ENCODE data around the gene MTMR2.

The MTMR2 gene

DNA sequence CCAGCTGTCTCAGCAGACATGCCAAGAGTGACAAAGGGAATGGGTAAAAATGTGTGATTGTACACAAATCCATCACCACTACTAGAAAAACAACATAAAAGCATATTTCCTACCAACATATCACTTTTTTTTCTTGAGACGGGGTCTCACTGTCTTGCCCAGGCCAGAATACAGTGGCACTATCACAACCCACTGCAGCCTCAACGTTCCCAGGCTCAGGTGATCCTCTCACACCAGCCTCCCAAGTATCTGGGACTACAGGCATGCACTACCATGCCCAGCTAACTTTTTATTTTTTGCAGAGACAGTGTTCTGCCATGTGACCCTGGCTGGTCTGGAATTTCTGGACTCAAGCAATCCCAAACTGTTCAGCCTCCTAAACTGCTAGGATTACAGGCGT, 5.2 kb downstream of the MTMR2 start:
- H3K4me3 ChIP-seq (ENCODE audit: low read depth, low read length), result no peak overlapping the region

DNA sequence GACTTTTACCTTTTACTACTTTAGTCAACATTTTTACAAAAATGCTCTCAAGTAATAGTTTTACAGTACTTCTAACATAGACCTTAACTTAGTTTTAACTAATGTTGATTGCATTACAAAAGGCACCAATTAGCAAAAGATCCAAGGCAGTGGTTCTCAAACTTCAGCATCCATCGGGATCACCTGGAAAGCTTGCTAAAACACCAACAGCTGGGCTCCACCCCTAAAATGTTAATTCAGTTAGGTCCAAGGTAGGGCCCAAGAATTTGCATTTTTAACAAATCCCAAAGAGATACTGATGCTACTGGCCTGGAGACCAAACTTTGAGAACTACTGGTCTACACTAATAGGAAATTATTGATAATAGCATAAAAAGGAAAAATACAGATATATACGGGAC, 5.9 kb downstream of the MTMR2 start:
- H3K4me3 ChIP-seq (ENCODE audit: low read depth, low read length), result no peak overlapping the region

DNA sequence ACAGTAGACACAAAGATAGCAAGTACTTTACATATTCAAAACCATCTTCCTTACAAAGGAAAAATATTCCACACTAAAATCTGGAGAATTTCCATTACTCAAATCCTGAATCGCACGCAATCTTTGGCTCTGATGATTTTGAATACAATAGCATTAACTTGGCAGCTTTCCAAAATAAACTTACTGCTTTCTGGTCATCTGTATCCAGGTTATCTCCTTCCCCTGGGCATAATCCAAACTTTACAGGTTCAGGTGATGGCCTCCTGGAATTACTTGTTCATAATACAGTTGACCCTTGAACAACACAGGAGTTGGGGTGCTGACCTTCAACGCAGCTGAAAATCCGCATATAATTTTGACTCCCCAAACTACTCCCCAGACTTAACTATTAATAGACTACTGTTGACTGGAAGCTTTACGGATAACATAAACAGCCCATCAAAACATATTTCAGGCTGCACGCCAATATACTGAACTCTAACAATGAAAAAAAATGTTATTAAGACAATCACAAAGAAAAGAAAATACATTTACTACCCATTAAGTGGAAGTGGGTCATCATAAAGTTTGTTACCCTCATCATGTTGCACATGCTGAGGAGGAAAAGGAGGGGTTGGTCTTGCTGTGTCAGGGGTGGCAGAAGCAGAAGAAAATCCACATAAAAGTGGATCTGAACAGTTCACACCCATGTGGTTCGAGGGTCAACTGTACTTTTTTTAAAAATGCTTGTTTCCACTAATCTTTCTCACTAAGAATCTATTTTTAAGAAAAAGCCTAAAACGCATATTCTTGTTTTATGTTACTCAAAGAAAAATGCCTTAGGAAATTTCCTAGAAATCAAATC, 6.5 kb downstream of the MTMR2 start:
- H3K4me3 ChIP-seq (ENCODE audit: low read depth, low read length), result no peak overlapping the region

DNA sequence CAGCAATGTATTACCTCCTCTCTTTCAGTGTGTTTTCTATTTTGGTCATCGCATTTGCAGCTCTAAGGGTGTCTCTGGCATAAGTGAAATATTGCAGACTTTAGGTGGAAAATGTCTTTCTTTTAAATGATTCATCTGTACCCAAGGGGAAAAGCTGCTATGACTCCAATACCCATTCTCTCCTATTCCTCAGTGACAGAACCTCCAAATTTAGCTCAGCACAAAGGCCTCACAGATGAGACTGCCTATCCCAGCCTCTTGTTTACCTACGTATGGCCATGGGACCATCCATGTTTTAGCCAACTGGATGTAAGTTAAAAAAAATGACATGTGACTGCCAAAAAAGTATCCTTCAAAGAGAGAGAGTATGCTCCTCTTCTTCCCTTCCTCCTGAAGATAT, 7.9 kb downstream of the MTMR2 start:
- no peak overlapping the region for H3K4me3 ChIP-seq (ENCODE audit: low read depth, low read length)

- no peak overlapping the region for H3K4me3 ChIP-seq (ENCODE audit: low read depth, low read length)
Measured at GRCh38 chr11:95915051-95915450, 8.9 kb downstream of the MTMR2 start.

DNA sequence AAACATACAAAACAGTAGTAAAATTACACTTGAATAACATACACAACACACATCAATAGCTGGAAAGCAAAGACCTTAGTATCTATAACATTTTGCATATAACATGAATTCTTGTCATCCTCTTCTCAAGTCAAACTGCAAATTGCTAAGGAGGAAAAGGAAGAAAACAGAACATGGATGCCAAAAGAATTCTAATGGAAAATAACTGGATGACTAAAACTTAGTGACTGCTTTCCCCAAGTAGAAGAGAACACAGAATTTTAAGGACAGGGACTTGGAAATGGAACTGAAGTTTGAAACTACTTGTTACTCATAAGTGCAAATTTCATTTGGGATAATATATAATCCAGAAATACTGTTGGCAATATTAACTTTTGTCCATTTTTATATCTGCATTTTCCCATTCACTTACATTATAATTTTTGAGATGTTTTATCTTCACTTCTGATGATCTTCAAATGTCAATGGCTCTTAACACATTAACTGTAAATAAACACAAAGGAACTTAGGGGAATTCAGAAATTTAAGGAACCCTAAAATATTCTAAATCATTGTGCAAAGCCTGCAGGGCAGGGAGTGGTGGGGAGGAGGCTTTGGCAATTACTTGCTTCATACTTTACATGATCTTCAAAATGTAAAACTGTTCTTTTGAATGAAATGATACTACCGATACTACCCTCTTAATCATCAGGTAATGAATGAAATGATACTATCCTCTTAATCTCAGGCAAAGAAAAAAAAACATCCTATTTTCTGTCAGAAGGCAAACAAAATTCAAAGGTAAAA, 9.9 kb downstream of the MTMR2 start:
- H3K4me3 ChIP-seq (ENCODE audit: low read depth, low read length), result no peak overlapping the region

GRCh38 chr11:95912902-95913560, 10.9 kb downstream of the MTMR2 start:
- H3K4me3 ChIP-seq (ENCODE audit: low read depth, low read length), result no peak overlapping the region

DNA sequence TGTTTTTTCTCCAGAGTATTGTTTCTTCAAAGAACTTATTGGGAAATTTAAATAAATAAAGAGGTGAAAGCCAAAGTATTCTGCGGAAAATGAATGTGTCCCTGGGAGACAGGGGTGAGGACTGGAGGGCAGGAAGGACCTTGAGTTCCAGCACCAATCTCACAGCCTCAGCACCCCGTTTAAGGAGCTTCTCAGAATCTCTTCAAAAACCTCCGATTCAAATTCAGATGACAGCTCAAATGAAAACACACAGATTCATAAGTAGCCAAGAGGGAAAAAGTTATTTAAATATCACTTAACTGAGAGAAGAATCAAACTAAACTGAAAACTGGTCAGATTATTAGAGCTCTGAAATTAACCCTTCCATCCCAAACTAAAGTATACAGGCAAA, 12.5 kb downstream of the MTMR2 start:
- H3K4me3 ChIP-seq (ENCODE audit: low read depth, low read length), result no peak overlapping the region

DNA sequence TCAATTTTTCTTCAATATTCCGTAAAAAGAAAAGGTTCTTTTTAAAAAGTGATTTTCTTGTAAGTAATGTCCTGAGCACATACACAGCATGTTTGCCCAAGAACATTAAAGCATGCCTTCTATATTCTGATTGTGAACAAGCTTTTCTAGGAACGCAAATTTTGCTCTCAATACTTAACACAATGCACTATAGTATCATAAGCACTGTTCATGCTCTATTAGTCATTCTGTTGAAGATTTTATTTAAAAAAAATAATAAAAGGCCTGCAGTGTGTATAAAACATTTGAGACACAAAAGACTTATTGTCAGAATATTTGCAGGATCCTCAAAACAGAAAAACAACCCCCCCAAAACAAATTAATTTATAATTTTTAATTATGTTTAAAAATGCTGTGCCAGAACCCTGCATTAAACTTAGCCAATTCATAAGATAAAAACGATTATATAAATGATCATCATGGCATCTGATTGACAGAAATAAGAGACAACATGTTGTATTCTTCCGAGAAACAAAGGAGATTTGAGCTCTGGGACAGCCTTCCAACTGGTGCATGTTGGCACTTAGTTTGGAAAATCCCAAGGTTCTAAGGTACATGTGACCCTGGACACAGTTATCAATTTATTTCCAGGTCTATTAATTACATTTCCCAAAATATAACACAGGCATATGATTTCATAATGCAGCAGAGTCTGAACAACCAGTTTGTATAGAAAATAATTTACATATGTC, 13.1 kb downstream of the MTMR2 start:
- H3K4me3 ChIP-seq (ENCODE audit: low read depth, low read length), result no peak overlapping the region

GRCh38 chr11:95908826-95909225, 15.1 kb downstream of the MTMR2 start:
- H3K4me3 ChIP-seq (ENCODE audit: low read depth, low read length), result no peak overlapping the region

GRCh38 chr11:95907476-95907875, 16.4 kb downstream of the MTMR2 start:
- no peak overlapping the region for H3K4me3 ChIP-seq (ENCODE audit: low read depth, low read length)

GRCh38 chr11:95904009-95904650, 19.8 kb downstream of the MTMR2 start:
- H3K4me3 ChIP-seq (ENCODE audit: low read depth, low read length), result no peak overlapping the region

DNA sequence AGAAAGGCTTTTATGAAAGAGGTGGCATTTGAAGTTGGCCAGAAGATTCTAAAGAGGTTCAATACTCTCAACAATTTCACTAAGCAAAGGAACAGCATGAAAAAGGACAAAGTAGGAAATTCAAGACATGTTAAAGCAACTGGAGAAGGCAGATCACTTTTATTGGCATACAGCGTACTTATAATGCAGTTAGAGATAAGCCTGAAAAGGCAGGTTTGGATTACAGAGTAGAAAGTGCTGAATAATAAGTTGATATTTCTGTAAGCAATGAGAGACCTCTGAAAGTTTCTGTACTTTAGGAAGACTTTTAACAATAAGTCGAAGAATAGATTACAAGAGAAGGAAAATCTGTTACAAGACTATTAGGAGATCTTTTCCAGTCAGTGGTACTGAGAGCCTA, 25.1 kb downstream of the MTMR2 start:
- H3K4me3 ChIP-seq (ENCODE audit: low read depth, low read length), result no peak overlapping the region

DNA sequence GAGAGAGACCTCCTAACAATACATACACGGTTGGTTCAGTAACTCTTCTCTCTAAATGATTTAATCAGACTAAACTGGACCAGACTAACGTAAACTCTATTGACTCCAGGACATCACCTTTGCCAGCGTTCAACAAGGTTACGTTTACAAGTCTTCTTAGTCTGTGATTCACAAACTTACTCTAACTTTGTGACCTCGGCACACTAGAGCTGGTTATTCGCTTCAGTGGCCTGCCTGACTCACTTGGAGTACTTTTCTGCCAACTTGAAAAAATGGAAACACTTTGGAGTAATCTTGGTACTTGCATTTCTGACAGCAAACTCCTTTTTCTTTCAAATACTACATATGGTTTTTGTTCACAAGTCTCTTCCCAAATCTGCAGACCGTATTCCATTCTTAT, 26.2 kb downstream of the MTMR2 start:
- no peak overlapping the region for H3K4me3 ChIP-seq (ENCODE audit: low read depth, low read length)

GRCh38 chr11:95895815-95896214, 28.1 kb downstream of the MTMR2 start:
- no peak overlapping the region for H3K4me3 ChIP-seq (ENCODE audit: low read depth, low read length)

GRCh38 chr11:95892892-95893570, 30.9 kb downstream of the MTMR2 start:
- H3K4me3 ChIP-seq (ENCODE audit: low read depth, low read length), result no peak overlapping the region

DNA sequence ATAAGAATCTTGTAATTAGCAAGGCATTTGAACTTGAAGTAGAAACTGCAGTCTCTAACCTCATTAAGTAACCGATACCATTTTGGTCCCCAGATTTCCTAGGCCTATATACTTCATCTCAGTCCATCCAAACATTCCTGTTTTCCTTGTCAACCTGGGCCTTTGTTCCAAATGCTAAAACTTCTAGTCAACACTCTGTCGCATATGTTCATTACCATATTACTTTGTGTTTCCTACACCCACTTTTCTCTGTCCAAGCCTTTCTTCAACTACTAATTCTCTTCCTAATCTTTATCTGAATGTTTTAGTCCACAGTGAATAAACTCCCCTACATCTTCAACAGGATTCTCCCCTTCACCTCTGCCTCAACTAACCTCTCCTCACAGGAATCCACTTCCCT, 31.4 kb downstream of the MTMR2 start:
- no peak overlapping the region for H3K4me3 ChIP-seq (ENCODE audit: low read depth, low read length)

GRCh38 chr11:95891423-95892170, 32.3 kb downstream of the MTMR2 start:
- H3K4me3 ChIP-seq (ENCODE audit: low read depth, low read length), result no peak overlapping the region

- H3K4me3 ChIP-seq (ENCODE audit: low read depth, low read length), result no peak overlapping the region
Measured at GRCh38 chr11:95888852-95889251, 35.1 kb downstream of the MTMR2 start.

Measured in iPS-11a (cell line).